ENCODE results near the gene FBXO34. TPM values are rescaled to one million over a fixed set of nuclear protein-coding genes. Genes with fewer than 3 reads are reported as not detected.

Gene FBXO34
- total and polyA plus RNA-seq, 5 donors: 10.2 to 30.0 (median 24.3) TPM

DNA sequence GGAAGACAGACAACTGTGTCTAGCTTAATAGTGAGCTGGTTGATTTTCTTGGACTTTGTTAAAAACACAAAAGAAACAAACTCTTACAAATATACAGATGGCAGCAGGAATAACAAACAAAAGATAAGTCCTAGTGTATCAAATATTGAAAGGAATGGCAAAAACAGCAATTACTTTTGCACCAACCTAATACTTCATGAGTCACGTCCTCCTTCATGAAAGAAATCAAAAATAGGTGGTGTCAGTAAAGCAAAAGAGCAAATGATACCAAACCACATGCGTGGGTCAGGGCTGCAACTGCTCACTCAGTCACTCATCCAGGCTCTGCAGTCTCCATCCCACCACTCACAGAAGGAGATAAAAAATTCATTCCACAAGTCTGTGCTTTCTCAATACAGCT is 128.6 kb downstream of the FBXO34 start:
- ATAC-seq: no peak
- H3K4me3 ChIP-seq (ENCODE audit: low read length): no peak overlapping the region
- WGBS: 57% methylated on average over 2 of the region's 2 CpGs
- H3K27ac ChIP-seq (ENCODE audit: low read length): no peak overlapping the region
- H3K4me1 ChIP-seq (ENCODE audit: control insufficient read depth, insufficient read depth, low read length): peaks cover 4% of the 10 kb centered on the region
- DNase-seq: no peak
- no peaks in the 10 kb centered on the region for H3K9me3 ChIP-seq (ENCODE audit: control insufficient read depth, low read length)
- H3K27me3 ChIP-seq (ENCODE audit: control insufficient read depth, insufficient read depth): no peaks in the 10 kb centered on the region
- intact Hi-C loops (cut with DNase I): no loop called here

GRCh38 chr14:55401751-55402150 is 130.5 kb downstream of the FBXO34 start:
- Histone ChIP-seq H3K27ac (ENCODE audit: low read length) (no peak overlapping the region), H3K9me3 (ENCODE audit: control insufficient read depth, low read length) (no peaks in the 10 kb centered on the region), H3K4me3 (ENCODE audit: low read length) (no peak overlapping the region), H3K27me3 (ENCODE audit: control insufficient read depth, insufficient read depth) (no peaks in the 10 kb centered on the region), H3K4me1 (ENCODE audit: control insufficient read depth, insufficient read depth, low read length) (peaks cover 4% of the 10 kb centered on the region)
- DNase-seq (no peak), ATAC-seq (no peak)
- 90% methylated on average over 6 of the region's 6 CpGs for WGBS
- intact Hi-C loops (cut with DNase I): no loop called here

Other genes starting within 250 kb of the FBXO34 start
- 1 to 10 TPM; 1.5 to 3.4 (median 2.0) TPM for gene WDHD1, start 244.3 kb upstream of the FBXO34 start, total RNA-seq
- gene WDHD1, start 244.3 kb upstream of the FBXO34 start, polyA plus RNA-seq: 0.68 TPM
- gene SOCS4, start 244.2 kb upstream of the FBXO34 start, total RNA-seq: 10 to 100 TPM; 19.7 to 29.7 (median 23.9) TPM
- gene SOCS4, start 244.2 kb upstream of the FBXO34 start, polyA plus RNA-seq: 5.7 TPM
- 10 to 100 TPM; 55.7 to 96.4 (median 68.3) TPM for gene MAPK1IP1L, start 219.8 kb upstream of the FBXO34 start, total RNA-seq
- gene MAPK1IP1L, start 219.8 kb upstream of the FBXO34 start, polyA plus RNA-seq: 31.4 TPM
- 100 to 1,000 TPM; 139 to 186 (median 164) TPM for gene LGALS3, start 142.2 kb upstream of the FBXO34 start, total RNA-seq
- gene LGALS3, start 142.2 kb upstream of the FBXO34 start, polyA plus RNA-seq: 271 TPM
- gene DLGAP5, start 79.8 kb upstream of the FBXO34 start, total RNA-seq: under 1 TPM in 3 of 4 donors, not detected in 1; 0.23 to 0.89 (median 0.38) TPM
- gene DLGAP5, start 79.8 kb upstream of the FBXO34 start, polyA plus RNA-seq: 0.02 TPM
- 10 to 100 TPM in 3 of 4 donors, 1 to 10 TPM in 1; 8.0 to 12.9 (median 10.9) TPM for gene ATG14, start 140.4 kb downstream of the FBXO34 start, total RNA-seq
- 6.7 TPM for gene ATG14, start 140.4 kb downstream of the FBXO34 start, polyA plus RNA-seq
- gene TBPL2, start 169.2 kb downstream of the FBXO34 start, total RNA-seq: not detected
- gene TBPL2, start 169.2 kb downstream of the FBXO34 start, polyA plus RNA-seq: not detected

Measured in right cardiac atrium (tissue), 5 donors.